ENCODE results near the gene DLGAP4. TPM values are rescaled to one million over a fixed set of nuclear protein-coding genes. Genes with fewer than 3 reads are reported as not detected.

Gene DLGAP4
- total and polyA plus RNA-seq, 10 of the 15 experiments (the other 5 are each of a cell fraction or from before 2014, with no cell fraction given): 0.42 to 43.3 (median 19.0) TPM

DNA sequence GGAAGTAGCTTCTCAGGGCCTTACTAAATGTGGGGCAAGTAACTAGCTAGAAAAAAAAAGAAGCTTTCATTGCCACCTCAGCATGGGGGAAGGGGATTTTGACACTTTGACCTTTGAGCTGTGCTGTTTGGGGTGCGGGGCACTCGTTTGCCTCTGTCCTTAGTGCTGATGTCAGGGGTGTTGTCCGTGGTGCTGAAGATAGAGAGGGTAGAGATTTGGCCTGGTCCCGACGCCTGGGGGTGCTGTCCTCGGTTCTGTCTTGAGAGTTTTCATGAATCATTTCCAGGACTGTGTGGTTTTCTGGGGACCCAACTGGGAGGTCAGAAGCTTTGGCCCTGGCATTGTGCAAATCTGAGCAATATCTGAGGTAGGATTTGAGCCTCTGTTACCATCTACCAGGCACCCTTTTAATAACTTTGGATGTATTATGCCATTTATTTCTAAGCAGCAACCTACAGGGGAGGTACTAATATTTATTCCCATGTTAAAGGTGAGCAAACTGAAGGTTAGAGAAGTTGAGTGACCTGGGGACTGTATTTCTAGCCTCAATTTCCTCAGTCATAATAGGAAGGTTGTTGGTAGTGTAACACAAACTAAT lies 78.0 kb downstream of the DLGAP4 start (continued):
- TF ChIP-seq, protein P1, sequence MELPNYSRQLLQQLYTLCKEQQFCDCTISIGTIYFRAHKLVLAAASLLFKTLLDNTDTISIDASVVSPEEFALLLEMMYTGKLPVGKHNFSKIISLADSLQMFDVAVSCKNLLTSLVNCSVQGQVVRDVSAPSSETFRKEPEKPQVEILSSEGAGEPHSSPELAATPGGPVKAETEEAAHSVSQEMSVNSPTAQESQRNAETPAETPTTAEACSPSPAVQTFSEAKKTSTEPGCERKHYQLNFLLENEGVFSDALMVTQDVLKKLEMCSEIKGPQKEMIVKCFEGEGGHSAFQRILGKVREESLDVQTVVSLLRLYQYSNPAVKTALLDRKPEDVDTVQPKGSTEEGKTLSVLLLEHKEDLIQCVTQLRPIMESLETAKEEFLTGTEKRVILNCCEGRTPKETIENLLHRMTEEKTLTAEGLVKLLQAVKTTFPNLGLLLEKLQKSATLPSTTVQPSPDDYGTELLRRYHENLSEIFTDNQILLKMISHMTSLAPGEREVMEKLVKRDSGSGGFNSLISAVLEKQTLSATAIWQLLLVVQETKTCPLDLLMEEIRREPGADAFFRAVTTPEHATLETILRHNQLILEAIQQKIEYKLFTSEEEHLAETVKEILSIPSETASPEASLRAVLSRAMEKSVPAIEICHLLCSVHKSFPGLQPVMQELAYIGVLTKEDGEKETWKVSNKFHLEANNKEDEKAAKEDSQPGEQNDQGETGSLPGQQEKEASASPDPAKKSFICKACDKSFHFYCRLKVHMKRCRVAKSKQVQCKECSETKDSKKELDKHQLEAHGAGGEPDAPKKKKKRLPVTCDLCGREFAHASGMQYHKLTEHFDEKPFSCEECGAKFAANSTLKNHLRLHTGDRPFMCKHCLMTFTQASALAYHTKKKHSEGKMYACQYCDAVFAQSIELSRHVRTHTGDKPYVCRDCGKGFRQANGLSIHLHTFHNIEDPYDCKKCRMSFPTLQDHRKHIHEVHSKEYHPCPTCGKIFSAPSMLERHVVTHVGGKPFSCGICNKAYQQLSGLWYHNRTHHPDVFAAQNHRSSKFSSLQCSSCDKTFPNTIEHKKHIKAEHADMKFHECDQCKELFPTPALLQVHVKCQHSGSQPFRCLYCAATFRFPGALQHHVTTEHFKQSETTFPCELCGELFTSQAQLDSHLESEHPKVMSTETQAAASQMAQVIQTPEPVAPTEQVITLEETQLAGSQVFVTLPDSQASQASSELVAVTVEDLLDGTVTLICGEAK (IDR thresholded peaks at IDR 0.05; ENCODE audit: borderline replicate concordance): peak; percentile 87
- no peak for TF ChIP-seq KAT2A (conservative IDR thresholded peaks at IDR 0.05; ENCODE audit: control insufficient read depth, low read depth, low read length)
- no peak for TF ChIP-seq YY1 (IDR thresholded peaks at IDR 0.05; ENCODE audit: low read depth, low read length)
- no peak for TF ChIP-seq CHD1 (IDR thresholded peaks at IDR 0.05; ENCODE audit: low read depth, low read length)
- TF ChIP-seq, protein P2, sequence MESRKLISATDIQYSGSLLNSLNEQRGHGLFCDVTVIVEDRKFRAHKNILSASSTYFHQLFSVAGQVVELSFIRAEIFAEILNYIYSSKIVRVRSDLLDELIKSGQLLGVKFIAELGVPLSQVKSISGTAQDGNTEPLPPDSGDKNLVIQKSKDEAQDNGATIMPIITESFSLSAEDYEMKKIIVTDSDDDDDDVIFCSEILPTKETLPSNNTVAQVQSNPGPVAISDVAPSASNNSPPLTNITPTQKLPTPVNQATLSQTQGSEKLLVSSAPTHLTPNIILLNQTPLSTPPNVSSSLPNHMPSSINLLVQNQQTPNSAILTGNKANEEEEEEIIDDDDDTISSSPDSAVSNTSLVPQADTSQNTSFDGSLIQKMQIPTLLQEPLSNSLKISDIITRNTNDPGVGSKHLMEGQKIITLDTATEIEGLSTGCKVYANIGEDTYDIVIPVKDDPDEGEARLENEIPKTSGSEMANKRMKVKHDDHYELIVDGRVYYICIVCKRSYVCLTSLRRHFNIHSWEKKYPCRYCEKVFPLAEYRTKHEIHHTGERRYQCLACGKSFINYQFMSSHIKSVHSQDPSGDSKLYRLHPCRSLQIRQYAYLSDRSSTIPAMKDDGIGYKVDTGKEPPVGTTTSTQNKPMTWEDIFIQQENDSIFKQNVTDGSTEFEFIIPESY (IDR thresholded peaks at IDR 0.05): no peak
- no peak for TF ChIP-seq SMARCA5 (IDR thresholded peaks at IDR 0.05)
- TF ChIP-seq NFYB (IDR thresholded peaks at IDR 0.05; ENCODE audit: insufficient read depth, low read depth, low read length): no peak
- TF ChIP-seq RFX5 (IDR thresholded peaks at IDR 0.05; ENCODE audit: low read depth, low read length): no peak
- no peak for TF ChIP-seq CHD4 (IDR thresholded peaks at IDR 0.05)
- no peak for TF ChIP-seq TARDBP (IDR thresholded peaks at IDR 0.05; ENCODE audit: borderline replicate concordance)
- peak; percentile 95 for TF ChIP-seq RCOR1 (conservative IDR thresholded peaks at IDR 0.05; ENCODE audit: low read depth, low read length)
- TF ChIP-seq, protein P3, sequence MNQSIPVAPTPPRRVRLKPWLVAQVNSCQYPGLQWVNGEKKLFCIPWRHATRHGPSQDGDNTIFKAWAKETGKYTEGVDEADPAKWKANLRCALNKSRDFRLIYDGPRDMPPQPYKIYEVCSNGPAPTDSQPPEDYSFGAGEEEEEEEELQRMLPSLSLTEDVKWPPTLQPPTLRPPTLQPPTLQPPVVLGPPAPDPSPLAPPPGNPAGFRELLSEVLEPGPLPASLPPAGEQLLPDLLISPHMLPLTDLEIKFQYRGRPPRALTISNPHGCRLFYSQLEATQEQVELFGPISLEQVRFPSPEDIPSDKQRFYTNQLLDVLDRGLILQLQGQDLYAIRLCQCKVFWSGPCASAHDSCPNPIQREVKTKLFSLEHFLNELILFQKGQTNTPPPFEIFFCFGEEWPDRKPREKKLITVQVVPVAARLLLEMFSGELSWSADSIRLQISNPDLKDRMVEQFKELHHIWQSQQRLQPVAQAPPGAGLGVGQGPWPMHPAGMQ (IDR thresholded peaks at IDR 0.05; ENCODE audit: borderline replicate concordance): no peak
- no peak for TF ChIP-seq GABPA (IDR thresholded peaks at IDR 0.05; ENCODE audit: low read depth)
- TF ChIP-seq HDGF (IDR thresholded peaks at IDR 0.05): no peak
- no peak for TF ChIP-seq KDM1A (IDR thresholded peaks at IDR 0.05; ENCODE audit: borderline replicate concordance)
- TF ChIP-seq, protein P4, sequence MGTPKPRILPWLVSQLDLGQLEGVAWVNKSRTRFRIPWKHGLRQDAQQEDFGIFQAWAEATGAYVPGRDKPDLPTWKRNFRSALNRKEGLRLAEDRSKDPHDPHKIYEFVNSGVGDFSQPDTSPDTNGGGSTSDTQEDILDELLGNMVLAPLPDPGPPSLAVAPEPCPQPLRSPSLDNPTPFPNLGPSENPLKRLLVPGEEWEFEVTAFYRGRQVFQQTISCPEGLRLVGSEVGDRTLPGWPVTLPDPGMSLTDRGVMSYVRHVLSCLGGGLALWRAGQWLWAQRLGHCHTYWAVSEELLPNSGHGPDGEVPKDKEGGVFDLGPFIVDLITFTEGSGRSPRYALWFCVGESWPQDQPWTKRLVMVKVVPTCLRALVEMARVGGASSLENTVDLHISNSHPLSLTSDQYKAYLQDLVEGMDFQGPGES (IDR thresholded peaks at IDR 0.05): no peak
- TF ChIP-seq NFIC (IDR thresholded peaks at IDR 0.05; ENCODE audit: low read depth, low read length): no peak
- peak; percentile 88 for TF ChIP-seq NR2F1 (conservative IDR thresholded peaks at IDR 0.05)
- TF ChIP-seq GATAD2B (conservative IDR thresholded peaks at IDR 0.05; ENCODE audit: low read depth): no peak
- no peak for TF ChIP-seq JUND (IDR thresholded peaks at IDR 0.05; ENCODE audit: low read depth, low read length)
- TF ChIP-seq CHD2 (IDR thresholded peaks at IDR 0.05; ENCODE audit: borderline replicate concordance, low read depth, low read length): peak; percentile 49; the same call in 1 of the 2 replicates
- TF ChIP-seq TBL1XR1 (IDR thresholded peaks at IDR 0.05; ENCODE audit: low read depth, low read length): no peak
- TF ChIP-seq PAX8 (IDR thresholded peaks at IDR 0.05): no peak

Data from GM12878 (cell line).